Testis (tissue), 2 donors: ENCODE measurements around the gene SLC41A1.

Experiments used
- POLR2A ChIP-seq: fragments of 450-650 bp; IDR thresholded peaks from one replicate; pipeline ENCODE4 v1.6.1; 2017; ENCODE audit warnings: antibody characterized with exemption, mild to moderate bottlenecking, moderate library complexity
- TF ChIP-seq, protein P1 (sequence below), 3 experiments: fragments of 450-650 bp in 2 of 3; fragments of 200-600 bp in 1 of 3; sonication (generic) in 1 of 3; IDR thresholded peaks; one replicate each; pipeline ENCODE4 v1.5.1; 2016 to 2019; ENCODE audit warnings: antibody characterized with exemption in 3 of 3, mild to moderate bottlenecking in 2 of 3, moderate library complexity in 1 of 3

DNA sequence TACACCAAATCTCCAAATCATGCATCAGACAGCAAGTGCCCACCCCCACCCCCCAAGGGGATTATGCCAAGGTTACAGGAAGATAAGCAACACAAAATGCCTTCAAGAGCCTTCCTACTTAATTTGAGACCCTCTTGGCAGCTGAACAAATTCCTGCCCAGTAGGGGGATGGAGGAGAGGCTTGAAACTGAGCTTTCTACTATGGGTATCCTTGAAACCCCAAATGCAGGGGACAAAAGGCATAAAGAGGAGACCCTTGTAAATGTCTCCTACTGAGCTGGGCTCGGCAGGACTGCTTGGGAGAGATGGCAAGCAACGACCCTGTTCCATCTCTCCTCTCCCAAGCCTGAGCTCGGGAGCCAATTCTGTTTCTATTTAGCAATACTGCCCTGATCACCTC lies 3.5 kb downstream of the SLC41A1 start:
- TF ChIP-seq, protein P1, sequence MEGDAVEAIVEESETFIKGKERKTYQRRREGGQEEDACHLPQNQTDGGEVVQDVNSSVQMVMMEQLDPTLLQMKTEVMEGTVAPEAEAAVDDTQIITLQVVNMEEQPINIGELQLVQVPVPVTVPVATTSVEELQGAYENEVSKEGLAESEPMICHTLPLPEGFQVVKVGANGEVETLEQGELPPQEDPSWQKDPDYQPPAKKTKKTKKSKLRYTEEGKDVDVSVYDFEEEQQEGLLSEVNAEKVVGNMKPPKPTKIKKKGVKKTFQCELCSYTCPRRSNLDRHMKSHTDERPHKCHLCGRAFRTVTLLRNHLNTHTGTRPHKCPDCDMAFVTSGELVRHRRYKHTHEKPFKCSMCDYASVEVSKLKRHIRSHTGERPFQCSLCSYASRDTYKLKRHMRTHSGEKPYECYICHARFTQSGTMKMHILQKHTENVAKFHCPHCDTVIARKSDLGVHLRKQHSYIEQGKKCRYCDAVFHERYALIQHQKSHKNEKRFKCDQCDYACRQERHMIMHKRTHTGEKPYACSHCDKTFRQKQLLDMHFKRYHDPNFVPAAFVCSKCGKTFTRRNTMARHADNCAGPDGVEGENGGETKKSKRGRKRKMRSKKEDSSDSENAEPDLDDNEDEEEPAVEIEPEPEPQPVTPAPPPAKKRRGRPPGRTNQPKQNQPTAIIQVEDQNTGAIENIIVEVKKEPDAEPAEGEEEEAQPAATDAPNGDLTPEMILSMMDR (IDR thresholded peaks at IDR 0.05) = no peak
- no peak for TF ChIP-seq POLR2A
